Lung (tissue), 16 donors: ENCODE measurements around the gene NR3C1. TPM values are rescaled to one million over a fixed set of nuclear protein-coding genes. Genes with fewer than 3 reads are reported as not detected.

Experiments used
- ATAC-seq: fragments of 200-7000 bp; cut with Tn5 transposase; one replicate; pipeline ENCODE4 v1.9.1; 2020; ENCODE audit warnings: moderate number of reproducible peaks; ENCODE audit not compliant: insufficient read depth, low FRiP score
- DNase-seq, 3 donors: peaks; one replicate each; pipeline ENCODE4 v3.0.0-alpha.2; 2013 to 2017
- H3K27ac ChIP-seq, 2 donors: one replicate each; pipeline ENCODE4 v1.5.1; 2013; ENCODE audit warnings: mild to moderate bottlenecking in 2 of 2, moderate library complexity in 2 of 2, control low read depth in 1 of 2, inconsistent platforms in 1 of 2, low read depth in 1 of 2, low read length in 1 of 2
- H3K27me3 ChIP-seq, 3 donors: one replicate each; pipeline ENCODE4 v1.5.1; 2013; ENCODE audit warnings: low read length in 2 of 3; ENCODE audit not compliant: control insufficient read depth in 3 of 3, insufficient read depth in 3 of 3
- H3K36me3 ChIP-seq, 4 donors: one replicate each; pipeline ENCODE4 v1.5.1; 2013; ENCODE audit warnings: low read length in 4 of 4, mild to moderate bottlenecking in 1 of 4, moderate library complexity in 1 of 4; ENCODE audit not compliant: control insufficient read depth in 4 of 4, insufficient read depth in 4 of 4
- H3K4me1 ChIP-seq, 5 donors: one replicate each; pipeline ENCODE4 v1.5.1; 2013; ENCODE audit warnings: low read length in 5 of 5, mild to moderate bottlenecking in 2 of 5, moderate library complexity in 1 of 5; ENCODE audit not compliant: control insufficient read depth in 5 of 5, insufficient read depth in 5 of 5
- H3K4me3 ChIP-seq: one replicate; pipeline ENCODE4 v1.5.1; 2013; ENCODE audit warnings: mild to moderate bottlenecking, control low read depth, moderate library complexity
- H3K9ac ChIP-seq, 2 donors: one replicate each; pipeline ENCODE4 v1.5.1; 2013; ENCODE audit warnings: low read length in 2 of 2, control low read depth in 1 of 2; ENCODE audit not compliant: insufficient read depth in 1 of 2
- H3K9me3 ChIP-seq, 4 donors: one replicate each; pipeline ENCODE4 v1.5.1; 2013; ENCODE audit warnings: low read length in 3 of 4, mild to moderate bottlenecking in 1 of 4, moderate library complexity in 1 of 4; ENCODE audit not compliant: control insufficient read depth in 4 of 4, insufficient read depth in 3 of 4
- CTCF ChIP-seq: IDR thresholded peaks from 2 replicates; pipeline ENCODE4 v1.5.1; 2012; ENCODE audit warnings: mild to moderate bottlenecking; ENCODE audit errors: control extremely low read depth, extremely low read depth
- WGBS, 2 donors: extraction: QIAGEN DNeasy Blood & Tissue Kit; methylation state at CpG; one replicate each; pipeline ENCODE4 v1.1.7; 2013; 5-methylcytosine and 5-hydroxymethylcytosine counted together
- long read RNA-seq, 5 donors: transcript quantifications; one replicate each; lab custom pipeline, GENCODE V29; 2026
- polyA plus RNA-seq, 2 donors: library from polyadenylated mRNA; stranded (reverse); fragments of 200-250 nt; gene quantifications; one replicate each; pipeline ENCODE4 v1.2.1, GENCODE V29; 2013
- total RNA-seq, 2 donors: library from RNA; depleted of rRNA in 1 of 2; stranded (reverse); fragments of >200 nt in 1 of 2; gene quantifications; one replicate each; pipeline ENCODE4 v1.2.1, GENCODE V29; 2014 to 2021
- donor health status: control.
- donor health status: control.
- donor health status: Bipolar disorder and iron deficiency.
- donor health status: healthy.
- donor health status: DM: yes; HTN: yes; CAD: no.

NR3C1 gene
- 100 to 1,000 TPM in 1 of 2 donors, 10 to 100 TPM in 1; 70.0 to 103 TPM for total RNA-seq
- 10 to 100 TPM; 21.6 to 26.5 TPM for polyA plus RNA-seq
- long read RNA-seq, donor 1, full-length matches to known transcripts: 5 of 58 reads
- long read RNA-seq, donor 1, partial matches to known transcripts: 53 of 58 reads
- long read RNA-seq, donor 1, other reads (novel, unspliced or antisense): 0 of 58 reads
- long read RNA-seq, donor 2, full-length matches to known transcripts: 2 of 16 reads
- long read RNA-seq, donor 2, partial matches to known transcripts: 14 of 16 reads
- long read RNA-seq, donor 2, other reads (novel, unspliced or antisense): 0 of 16 reads
- long read RNA-seq, donor 3: 0 reads
- long read RNA-seq, donor 4: 0 reads
- long read RNA-seq, donor 5, full-length matches to known transcripts: 5 of 18 reads
- long read RNA-seq, donor 5, partial matches to known transcripts: 13 of 18 reads
- long read RNA-seq, donor 5, other reads (novel, unspliced or antisense): 0 of 18 reads

GRCh38 chr5:143403593-143404415, at the start of gene NR3C1:
Gene NR3C1, minus strand, starts transcription at chr5:143403686. Its CDS starts 2,847 bp downstream, at chr5:143400839.
- Histone ChIP-seq H3K4me1 (peaks cover 0 to 38% (median 0%) of the 10 kb centered on the region in 5 donors), H3K27me3 (no peaks in the 10 kb centered on the region), H3K36me3 (peaks cover 0 to 11% (median 4%) of the 10 kb centered on the region in 4 donors), H3K27ac (peak within 1 kb of the TSS; percentile 97 to 99), H3K9me3 (no peaks in the 10 kb centered on the region), H3K4me3 (peak within 1 kb of the TSS; percentile 98), H3K9ac (peak within 1 kb of the TSS; percentile 58 to 88)
- WGBS, 2 donors: 1% methylated on average over 55 to 114 of the region's 114 CpGs
- DNase-seq (peak in 2 of 3 donors; percentile 87 to 94), ATAC-seq (peak; percentile 82)
- peak; percentile 10 for TF ChIP-seq CTCF

GRCh38 chr5:143449772-143450171, 46.3 kb upstream of the NR3C1 start:
- ATAC-seq (no peak), DNase-seq (no peak)
- Histone ChIP-seq H3K9me3 (no peaks in the 10 kb centered on the region), H3K4me1 (peaks cover 0 to 2% (median 0%) of the 10 kb centered on the region in 5 donors), H3K27ac (no peak overlapping the region), H3K36me3 (no peaks in the 10 kb centered on the region), H3K4me3 (no peak overlapping the region), H3K9ac (no peak overlapping the region), H3K27me3 (no peaks in the 10 kb centered on the region)
- TF ChIP-seq CTCF: no peak
- 99 to 100% methylated on average over 5 of the region's 5 CpGs for WGBS, 2 donors

- DNase-seq (no peak), ATAC-seq (no peak)
- H3K9me3 ChIP-seq: no peaks in the 10 kb centered on the region
- H3K4me3 ChIP-seq: no peak overlapping the region
- TF ChIP-seq CTCF: no peak
- H3K4me1 ChIP-seq: peaks cover 0 to 2% (median 0%) of the 10 kb centered on the region in 5 donors
- no peak overlapping the region for H3K27ac ChIP-seq
- no peak overlapping the region for H3K9ac ChIP-seq
- no peaks in the 10 kb centered on the region for H3K36me3 ChIP-seq
- no peaks in the 10 kb centered on the region for H3K27me3 ChIP-seq
These were observed 45.0 kb upstream of the NR3C1 start for GRCh38 chr5:143448518-143448917.
